ENCODE measurements around the gene CDC20.

GRCh38 chr1:43354936-43355335, 3.8 kb upstream of the CDC20 start:
- TF ChIP-seq CTCF (IDR thresholded peaks at IDR 0.05) (no peak), REST (IDR thresholded peaks at IDR 0.05; ENCODE audit: insufficient read depth in 1 of 2, low read depth in 2 of 2, low read length in 1 of 2) (no peak), TCF7L2 (IDR thresholded peaks at IDR 0.05; ENCODE audit: low read depth, low read length) (no peak), POLR2AphosphoS5 (IDR thresholded peaks at IDR 0.05; ENCODE audit: low read depth, low read length) (no peak)

Data from Panc1 (cell line).